Measurements from ENCODE around the gene LCN2. TPM values are rescaled to one million over a fixed set of nuclear protein-coding genes. Genes with fewer than 3 reads are reported as not detected.
A peak's percentile ranks its signal among the peaks of the same experiment; 100 is the strongest.

The LCN2 gene
- total and polyA plus RNA-seq, 10 of the 15 experiments (the other 5 are each of a cell fraction or from before 2014, with no cell fraction given), result not detected

GRCh38 chr9:128191406-128192046 lies 42.3 kb downstream of the LCN2 start, which contains the start of gene CIZ1 (continued):
- TF ChIP-seq ZBTB4 (CRISPR knock-in tag; IDR thresholded peaks at IDR 0.05) (no peak), JUND (IDR thresholded peaks at IDR 0.05; ENCODE audit: low read depth, low read length) (peak; percentile 69; the same call in 1 of the 2 replicates), IKZF2 (IDR thresholded peaks at IDR 0.05) (peak; percentile 17 to 38; a peak in 2 of 4 replicates), ZNF384 (IDR thresholded peaks at IDR 0.05; ENCODE audit: borderline replicate concordance, low read depth, low read length) (no peak), RAD21 (IDR thresholded peaks at IDR 0.05; ENCODE audit: insufficient read depth, low read depth, low read length) (0 out of 2 replicates have a peak, but pooled peaks have one; percentile 5), FOXK2 (IDR thresholded peaks at IDR 0.05) (peak; percentile 91), PAX5 (IDR thresholded peaks at IDR 0.05; ENCODE audit: borderline replicate concordance, low read depth, low read length) (no peak), MTA3 (IDR thresholded peaks at IDR 0.05; ENCODE audit: borderline replicate concordance, low read length) (no peak), BCLAF1 (IDR thresholded peaks at IDR 0.05) (peak; percentile 80), CEBPZ (IDR thresholded peaks at IDR 0.05; ENCODE audit: low read depth, low read length) (no peak), EGR1 (IDR thresholded peaks at IDR 0.05; ENCODE audit: borderline replicate concordance in 1 of 2, low read depth in 2 of 2, low read length in 2 of 2) (peak in 1 of 2 experiments; percentile 67; a peak in 2 of 3 replicates), RFX5 (IDR thresholded peaks at IDR 0.05; ENCODE audit: low read depth, low read length) (no peak), RELB (IDR thresholded peaks at IDR 0.05; ENCODE audit: low read depth) (peak; percentile 70), STAT3 (IDR thresholded peaks at IDR 0.05; ENCODE audit: low read depth, low read length) (no peak)

Data from GM12878 (cell line).